Measurements from ENCODE around the gene MPP2.

The MPP2 gene

DNA sequence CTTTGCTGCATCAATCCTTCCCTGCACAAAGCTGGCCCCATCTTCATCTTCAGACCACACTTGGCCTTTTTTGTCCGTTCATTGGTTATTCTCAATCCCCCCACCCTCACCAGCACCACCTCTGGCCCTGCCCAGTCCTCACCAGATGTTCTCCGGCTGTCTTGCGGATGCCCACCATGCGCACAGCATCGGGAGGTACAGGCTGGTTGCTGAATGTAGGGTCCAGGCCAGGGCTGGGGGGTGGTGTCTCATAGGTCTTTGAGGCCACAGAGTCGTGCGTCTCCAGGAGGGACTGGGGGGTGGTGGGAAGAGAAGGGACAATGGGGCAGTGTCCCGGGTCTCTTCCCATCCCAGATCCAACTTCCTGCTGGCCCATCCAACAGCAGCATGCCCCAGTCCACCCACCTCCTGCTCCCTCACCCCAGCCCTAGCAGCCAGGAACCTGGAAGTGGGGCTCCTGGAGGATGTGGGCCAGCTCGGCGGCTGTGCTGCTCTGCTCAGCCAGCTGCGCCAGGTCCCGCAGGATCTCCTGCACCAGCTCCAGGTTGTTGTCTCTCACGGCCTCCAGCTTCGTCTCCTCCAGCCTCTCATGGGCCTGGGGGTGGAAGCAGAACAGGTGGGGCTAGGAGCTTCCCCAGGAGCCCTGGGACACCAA is 24.4 kb downstream of the MPP2 start:
- no peaks in the 10 kb centered on the region for H3K36me3 Mint-ChIP-seq (ENCODE audit: low read depth)
- TF ChIP-seq, protein P1, sequence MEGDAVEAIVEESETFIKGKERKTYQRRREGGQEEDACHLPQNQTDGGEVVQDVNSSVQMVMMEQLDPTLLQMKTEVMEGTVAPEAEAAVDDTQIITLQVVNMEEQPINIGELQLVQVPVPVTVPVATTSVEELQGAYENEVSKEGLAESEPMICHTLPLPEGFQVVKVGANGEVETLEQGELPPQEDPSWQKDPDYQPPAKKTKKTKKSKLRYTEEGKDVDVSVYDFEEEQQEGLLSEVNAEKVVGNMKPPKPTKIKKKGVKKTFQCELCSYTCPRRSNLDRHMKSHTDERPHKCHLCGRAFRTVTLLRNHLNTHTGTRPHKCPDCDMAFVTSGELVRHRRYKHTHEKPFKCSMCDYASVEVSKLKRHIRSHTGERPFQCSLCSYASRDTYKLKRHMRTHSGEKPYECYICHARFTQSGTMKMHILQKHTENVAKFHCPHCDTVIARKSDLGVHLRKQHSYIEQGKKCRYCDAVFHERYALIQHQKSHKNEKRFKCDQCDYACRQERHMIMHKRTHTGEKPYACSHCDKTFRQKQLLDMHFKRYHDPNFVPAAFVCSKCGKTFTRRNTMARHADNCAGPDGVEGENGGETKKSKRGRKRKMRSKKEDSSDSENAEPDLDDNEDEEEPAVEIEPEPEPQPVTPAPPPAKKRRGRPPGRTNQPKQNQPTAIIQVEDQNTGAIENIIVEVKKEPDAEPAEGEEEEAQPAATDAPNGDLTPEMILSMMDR (IDR thresholded peaks at IDR 0.05; ENCODE audit: unreplicated experiment in 3 of 3), result no peak
- peaks cover 15% of the 10 kb centered on the region for H3K4me1 Mint-ChIP-seq
- H3K27ac Mint-ChIP-seq, result no peak overlapping the region
- H3K27me3 Mint-ChIP-seq (ENCODE audit: low read depth), result peaks cover 3% of the 10 kb centered on the region
- no peak overlapping the region for H3K4me3 Mint-ChIP-seq
- H3K9me3 Mint-ChIP-seq, result no peaks in the 10 kb centered on the region

DNA sequence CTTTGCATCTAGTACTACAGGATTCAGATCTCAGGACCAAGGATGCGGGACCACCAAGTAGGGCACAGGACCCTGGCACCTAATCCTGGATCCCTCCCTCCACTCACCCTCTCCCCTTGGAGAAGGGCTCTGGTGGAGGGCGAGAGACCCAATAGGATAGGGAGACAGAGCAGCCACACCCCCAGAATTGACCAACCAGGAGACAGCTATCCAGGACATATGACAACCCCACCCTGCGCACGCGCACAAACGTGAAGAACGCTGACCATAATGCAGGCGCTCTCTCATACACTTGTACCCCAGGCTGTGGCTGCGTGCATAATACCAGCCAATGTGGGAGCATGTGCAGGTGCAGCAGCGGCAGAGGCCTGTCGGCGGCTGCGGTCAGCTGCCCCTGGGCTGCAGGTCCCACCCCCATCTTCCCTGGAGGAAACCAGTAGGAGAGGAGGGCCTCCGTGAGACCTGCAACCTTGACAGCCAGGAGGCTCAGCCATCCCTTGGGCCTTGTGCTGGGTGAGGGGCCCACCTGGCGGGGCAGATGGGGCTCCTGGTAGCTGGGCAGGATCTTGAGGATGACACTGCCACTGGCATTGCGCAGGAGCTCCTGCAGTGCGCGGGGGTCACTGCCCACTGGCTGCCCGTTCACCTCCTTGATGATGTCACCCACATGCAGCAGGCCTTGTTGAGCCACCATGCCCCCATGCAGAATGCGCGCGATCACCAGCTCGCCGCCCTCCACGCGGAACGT is 25.4 kb downstream of the MPP2 start:
- no peaks in the 10 kb centered on the region for H3K9me3 Mint-ChIP-seq
- H3K27me3 Mint-ChIP-seq (ENCODE audit: low read depth), result peaks cover 3% of the 10 kb centered on the region
- H3K4me1 Mint-ChIP-seq, result peaks cover 15% of the 10 kb centered on the region
- TF ChIP-seq, protein P1 (IDR thresholded peaks at IDR 0.05; ENCODE audit: unreplicated experiment in 3 of 3), result no peak
- H3K27ac Mint-ChIP-seq, result no peak overlapping the region
- no peak overlapping the region for H3K4me3 Mint-ChIP-seq
- H3K36me3 Mint-ChIP-seq (ENCODE audit: low read depth), result no peaks in the 10 kb centered on the region

DNA sequence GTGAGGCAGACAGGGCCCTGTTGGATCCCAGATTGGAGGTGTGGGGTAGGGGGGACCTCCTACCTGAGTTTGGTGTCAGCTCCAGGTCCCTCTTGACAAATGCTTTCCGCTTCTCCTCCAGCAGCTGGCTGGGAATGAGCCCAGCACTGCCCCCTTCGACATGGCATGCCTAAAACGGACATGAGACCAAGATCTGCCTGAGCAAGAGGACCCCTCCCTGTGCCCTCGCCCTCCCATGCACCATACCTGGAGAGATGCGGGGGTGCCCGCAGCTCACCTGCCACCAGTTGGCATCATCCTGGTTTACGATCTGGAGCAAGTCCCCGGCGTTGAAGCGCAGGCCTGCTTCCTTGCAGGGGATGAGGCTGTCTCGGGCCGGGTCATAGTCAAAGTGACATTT is 26.2 kb downstream of the MPP2 start:
- Mint-ChIP-seq H3K4me3 (no peak overlapping the region), H3K27ac (no peak overlapping the region), H3K36me3 (ENCODE audit: low read depth) (no peaks in the 10 kb centered on the region), H3K4me1 (peaks cover 15% of the 10 kb centered on the region), H3K27me3 (ENCODE audit: low read depth) (peaks cover 3% of the 10 kb centered on the region), H3K9me3 (no peaks in the 10 kb centered on the region)
- TF ChIP-seq, protein P1 (IDR thresholded peaks at IDR 0.05; ENCODE audit: unreplicated experiment in 3 of 3), result no peak

DNA sequence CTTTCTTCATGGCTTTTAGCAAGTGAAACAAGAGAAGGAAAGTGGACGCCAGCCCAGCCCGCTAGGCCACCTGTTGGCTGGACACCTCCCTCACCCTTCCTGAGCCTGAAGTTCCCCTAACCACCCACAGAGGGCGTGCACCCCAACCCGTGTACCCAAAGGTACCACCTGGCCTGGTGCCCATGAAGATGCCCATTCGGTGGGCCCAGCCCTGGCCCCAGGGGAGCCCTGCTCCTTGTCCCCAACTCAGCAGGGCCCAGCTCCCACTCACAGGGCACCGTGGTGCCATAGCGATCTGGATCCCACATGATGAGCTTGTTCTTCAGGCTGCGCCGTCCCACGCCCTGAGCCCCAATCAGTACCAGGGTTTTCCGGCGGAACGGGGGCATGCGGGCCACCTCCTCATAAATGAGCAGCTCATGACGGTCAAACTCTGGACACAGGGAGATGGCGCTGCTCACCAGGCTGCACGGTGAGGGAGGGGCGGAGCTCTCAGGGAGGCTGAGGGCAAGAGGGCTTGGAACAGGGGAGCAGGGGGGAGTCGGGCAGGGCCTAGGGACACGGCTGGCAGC is 26.8 kb downstream of the MPP2 start:
- peaks cover 15% of the 10 kb centered on the region for H3K4me1 Mint-ChIP-seq
- H3K27me3 Mint-ChIP-seq (ENCODE audit: low read depth), result peaks cover 3% of the 10 kb centered on the region
- H3K27ac Mint-ChIP-seq, result no peak overlapping the region
- no peaks in the 10 kb centered on the region for H3K36me3 Mint-ChIP-seq (ENCODE audit: low read depth)
- H3K4me3 Mint-ChIP-seq, result no peak overlapping the region
- H3K9me3 Mint-ChIP-seq, result no peaks in the 10 kb centered on the region
- TF ChIP-seq, protein P1 (IDR thresholded peaks at IDR 0.05; ENCODE audit: unreplicated experiment in 3 of 3), result peak; percentile 72 to 79 (median 73)

DNA sequence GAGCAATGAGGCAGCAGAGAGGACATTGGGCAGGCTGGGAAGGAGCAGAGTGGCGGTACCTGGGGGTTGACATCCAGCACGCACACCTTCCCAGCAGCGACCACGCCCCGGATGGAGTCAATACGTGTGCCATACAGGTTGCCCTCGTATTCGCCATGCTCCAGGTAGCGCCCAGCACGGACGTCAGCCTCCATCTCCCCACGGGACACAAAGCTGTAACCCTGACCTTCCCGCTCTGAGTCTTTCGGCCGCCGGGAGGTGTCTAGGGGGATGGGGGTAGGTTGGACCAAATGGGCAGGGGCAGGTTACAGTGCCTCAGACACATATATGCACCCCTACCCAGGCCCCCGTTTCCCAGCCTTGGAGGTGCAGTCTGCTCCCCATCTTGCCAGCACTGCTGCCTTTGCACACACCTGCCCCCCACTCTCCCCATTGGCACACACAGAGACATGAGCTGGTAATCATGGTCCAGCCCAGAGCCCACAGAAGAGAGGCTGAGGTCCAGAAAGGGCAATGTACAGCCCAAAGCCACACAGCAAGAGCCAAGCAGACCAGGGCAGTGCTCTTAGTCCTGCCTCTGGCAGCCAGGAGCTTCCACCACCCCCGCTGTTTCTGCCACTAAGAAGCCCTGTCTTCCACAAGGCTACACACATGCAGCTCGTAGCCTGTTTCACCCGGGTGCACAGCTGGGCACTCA is 27.5 kb downstream of the MPP2 start:
- Mint-ChIP-seq H3K4me1 (peaks cover 15% of the 10 kb centered on the region), H3K4me3 (no peak overlapping the region), H3K9me3 (no peaks in the 10 kb centered on the region), H3K36me3 (ENCODE audit: low read depth) (no peaks in the 10 kb centered on the region), H3K27ac (no peak overlapping the region), H3K27me3 (ENCODE audit: low read depth) (peaks cover 3% of the 10 kb centered on the region)
- TF ChIP-seq, protein P1 (IDR thresholded peaks at IDR 0.05; ENCODE audit: unreplicated experiment in 3 of 3), result no peak
